Activated CD8-positive, alpha-beta memory T cell treated with anti-CD3 and anti-CD28 coated beads, Interleukin-2, amount 50 U/mL, for 4 hours (primary cell): ENCODE measurements around the gene NEURL4.
A peak's percentile ranks its signal among the peaks of the same experiment; 100 is the strongest.

Experiments used
- DNase-seq: peaks from one replicate; pipeline ENCODE4 v3.0.0-alpha.2; 2020

The NEURL4 gene

GRCh38 chr17:7295230-7296180, 33.6 kb downstream of the NEURL4 start:
- DNase-seq, result no peak

- peak; percentile 72 for DNase-seq
Measured at GRCh38 chr17:7294614-7295153, 34.5 kb downstream of the NEURL4 start, which contains the start of gene YBX2. Gene YBX2, minus strand, starts transcription at chr17:7294639. Its CDS starts 139 bp downstream, at chr17:7294500.

- no peak for DNase-seq
Measured at GRCh38 chr17:7293816-7294613, 35.1 kb downstream of the NEURL4 start.

GRCh38 chr17:7293159-7293558, 36.0 kb downstream of the NEURL4 start:
- DNase-seq, result no peak

- DNase-seq, result no peak
Measured at GRCh38 chr17:7292729-7293128, 36.4 kb downstream of the NEURL4 start.

- no peak for DNase-seq
Measured at GRCh38 chr17:7292194-7292593, 36.9 kb downstream of the NEURL4 start.

GRCh38 chr17:7290685-7291084, 38.5 kb downstream of the NEURL4 start:
- no peak for DNase-seq

- DNase-seq, result no peak
Measured at GRCh38 chr17:7290166-7290565, 39.0 kb downstream of the NEURL4 start.

GRCh38 chr17:7289256-7290032, 39.7 kb downstream of the NEURL4 start:
- DNase-seq, result no peak

GRCh38 chr17:7285679-7286078, 43.5 kb downstream of the NEURL4 start:
- DNase-seq, result no peak

GRCh38 chr17:7284911-7285310, 44.2 kb downstream of the NEURL4 start:
- no peak for DNase-seq

- no peak for DNase-seq
Measured at GRCh38 chr17:7283471-7284216, 45.5 kb downstream of the NEURL4 start.

- no peak for DNase-seq
Measured at GRCh38 chr17:7282752-7283321, 46.3 kb downstream of the NEURL4 start.

- DNase-seq, result peak; percentile 31
Measured at GRCh38 chr17:7281953-7282751, 47.0 kb downstream of the NEURL4 start.

- DNase-seq, result peak; percentile 86
Measured at GRCh38 chr17:7281074-7281952, 47.8 kb downstream of the NEURL4 start, which contains the start of gene SLC2A4. Gene SLC2A4, plus strand, starts transcription at chr17:7281718. Its CDS starts 217 bp downstream, at chr17:7281935.

GRCh38 chr17:7280519-7281073, 48.5 kb downstream of the NEURL4 start:
- DNase-seq, result peak; percentile 88

- no peak for DNase-seq
Measured at GRCh38 chr17:7279448-7279847, 49.7 kb downstream of the NEURL4 start.

- DNase-seq, result no peak
Measured at GRCh38 chr17:7266784-7267183, 62.4 kb downstream of the NEURL4 start.
